ENCODE results near the gene HOOK2.

GRCh38 chr19:12777217-12778016 lies 2.1 kb upstream of the HOOK2 start:
- TF ChIP-seq CTCF (IDR thresholded peaks at IDR 0.05), result peak; percentile 95 to 99 (median 98)
- TF ChIP-seq EP300 (IDR thresholded peaks at IDR 0.05; ENCODE audit: low read depth), result no peak
- TF ChIP-seq POLR2A (IDR thresholded peaks at IDR 0.05), result no peak

Measured in transverse colon (tissue), 3 donors.